Activated CD8-positive, alpha-beta memory T cell treated with anti-CD3 and anti-CD28 coated beads, Interleukin-2, amount 50 U/mL, for 24 hours (primary cell): ENCODE data around the gene STK24.
"Not testable (repeated sequence)": the region's sequence is repeated elsewhere in the genome, so short reads cannot be mapped to it uniquely, and the experiment has no call there.

Source experiments
- DNase-seq: peaks from one replicate; pipeline ENCODE4 v3.0.0-alpha.2; 2020; ENCODE audit errors: extremely low read depth

STK24 gene

GRCh38 chr13:98582947-98583346 is 6.0 kb upstream of the STK24 start:
- no peak for DNase-seq

GRCh38 chr13:98581971-98582702 is 5.2 kb upstream of the STK24 start:
- DNase-seq = no peak

GRCh38 chr13:98581381-98581780 is 4.5 kb upstream of the STK24 start:
- no peak for DNase-seq

GRCh38 chr13:98580420-98580819 is 3.5 kb upstream of the STK24 start:
- no peak for DNase-seq

- DNase-seq = no peak
Observed at GRCh38 chr13:98577836-98578285, 954 bp upstream of the STK24 start.

- DNase-seq = no peak
Observed at GRCh38 chr13:98576200-98576945, 534 bp downstream of the STK24 start.

GRCh38 chr13:98575904-98576199 is 1.1 kb downstream of the STK24 start:
- DNase-seq = no peak

- DNase-seq = no peak
Observed at GRCh38 chr13:98575009-98575903, 1.7 kb downstream of the STK24 start.

GRCh38 chr13:98571955-98572662 is 4.8 kb downstream of the STK24 start:
- no peak for DNase-seq

GRCh38 chr13:98570929-98571372 is 6.0 kb downstream of the STK24 start:
- DNase-seq = no peak

GRCh38 chr13:98569494-98570367 is 7.2 kb downstream of the STK24 start:
- not testable (repeated sequence) for DNase-seq

- no peak for DNase-seq
Observed at GRCh38 chr13:98568918-98569317, 8.0 kb downstream of the STK24 start.

- no peak for DNase-seq
Observed at GRCh38 chr13:98567140-98567539, 9.8 kb downstream of the STK24 start.

- DNase-seq = no peak
Observed at GRCh38 chr13:98565726-98566565, 11.0 kb downstream of the STK24 start.

- DNase-seq = no peak
Observed at GRCh38 chr13:98564204-98564603, 12.7 kb downstream of the STK24 start.

GRCh38 chr13:98563071-98563470 is 13.8 kb downstream of the STK24 start:
- DNase-seq = no peak

GRCh38 chr13:98559169-98559568 is 17.7 kb downstream of the STK24 start:
- no peak for DNase-seq

- no peak for DNase-seq
Observed at GRCh38 chr13:98557937-98558792, 18.7 kb downstream of the STK24 start.
